HepG2 (cell line): ENCODE results near the gene ATP11C. TPM values are rescaled to one million over a fixed set of nuclear protein-coding genes. Genes with fewer than 3 reads are reported as not detected.

Experiments used
- ATAC-seq: fragments of 200-7000 bp; cut with Tn5 transposase; 3 replicates; pipeline ENCODE4 v1.9.1; 2020; ENCODE audit warnings: mild to moderate bottlenecking, moderate library complexity
- BruUV-seq: library from RNA; stranded (reverse); fragments of 400-500 nt; replicated peaks from 2 replicates; lab custom pipeline; 2021; lab: Mats Ljungman, UMichigan
- CTCF ChIA-PET: fragments of 300-600 bp; formaldehyde crosslinking; extraction: SDS; loops from one replicate; lab custom pipeline; 2021; ENCODE audit warnings: low total read pairs, inconsistent platforms, low intra/inter-chr PET ratio; lab: Yijun Ruan, JAX
- POLR2A ChIA-PET: fragments of 350-600 bp; sonication (Branson Sonifier 250); formaldehyde crosslinking; loops from one replicate; lab custom pipeline; 2020; ENCODE audit warnings: antibody characterized with exemption, inconsistent platforms; lab: Yijun Ruan, JAX
- DNase-seq: peaks from one replicate; pipeline ENCODE4 v3.0.0-alpha.2; 2015; ENCODE audit warnings: low spot score
- FAIRE-seq: peaks from 3 replicates; lab custom pipeline; 2011; peaks lifted over from hg19 to GRCh38; lab: Jason Lieb, UNC
- H2AFZ ChIP-seq: one replicate; pipeline ENCODE4 v1.6.1; 2011; ENCODE audit warnings: low read length, inconsistent platforms
- H3K27ac ChIP-seq: fragments of 300-600 bp; 3 replicates; pipeline ENCODE4 v1.8.0; 2011; ENCODE audit warnings: mixed run types, mild to moderate bottlenecking, mixed read lengths, low read length, inconsistent platforms; ENCODE audit not compliant: insufficient read depth; ENCODE audit errors: extremely low read length
- H3K27me3 ChIP-seq, 2 experiments: fragments of 200-600 bp in 1 of 2; 2 replicates in 1 of 2; 3 replicates in 1 of 2; pipeline versions ENCODE4 v1.6.0 to v1.8.0; 2011; ENCODE audit warnings: low read length in 2 of 2, mild to moderate bottlenecking in 2 of 2, moderate library complexity in 2 of 2, inconsistent platforms in 1 of 2; ENCODE audit not compliant: insufficient read depth in 2 of 2, control insufficient read depth in 1 of 2
- H3K36me3 ChIP-seq, 2 experiments: fragments of 200-600 bp in 1 of 2; replicated peaks in 1 of 2; 2 replicates in 1 of 2; 3 replicates in 1 of 2; pipeline versions ENCODE4 v1.5.1 to v1.8.0; 2011; ENCODE audit warnings: low read length in 2 of 2, inconsistent platforms in 1 of 2; ENCODE audit not compliant: insufficient read depth in 2 of 2, control insufficient read depth in 1 of 2
- H3K4me1 ChIP-seq: 2 replicates; pipeline ENCODE4 v1.5.1; 2012; ENCODE audit warnings: low read length, inconsistent platforms; ENCODE audit not compliant: insufficient read depth
- H3K4me2 ChIP-seq: 2 replicates; pipeline ENCODE4 v1.6.0; 2011; ENCODE audit warnings: low read depth, low read length, inconsistent platforms
- H3K4me3 ChIP-seq, 3 experiments: fragments of 200-600 bp in 1 of 3; sonication (generic), shearing (Covaris generic) in 1 of 3; replicated peaks in 1 of 3; 2 replicates each; pipeline ENCODE4 v1.5.1; 2011 to 2016; ENCODE audit warnings: low read length in 3 of 3, inconsistent platforms in 2 of 3, low read depth in 2 of 3, mild to moderate bottlenecking in 2 of 3, control low read depth in 1 of 3, mixed read lengths in 1 of 3; ENCODE audit not compliant: insufficient read depth in 1 of 3
- H3K79me2 ChIP-seq: one replicate; pipeline ENCODE4 v1.6.1; 2011; ENCODE audit warnings: low read length, inconsistent platforms; ENCODE audit not compliant: insufficient read depth
- H3K9ac ChIP-seq: 2 replicates; pipeline ENCODE4 v1.6.0; 2011; ENCODE audit warnings: mild to moderate bottlenecking, low read depth, low read length, inconsistent platforms; ENCODE audit not compliant: insufficient read depth
- H3K9me3 ChIP-seq: 2 replicates; pipeline ENCODE4 v1.5.1; 2012; ENCODE audit warnings: mild to moderate bottlenecking, low read length
- H4K20me1 ChIP-seq: 2 replicates; pipeline ENCODE4 v1.6.0; 2011; ENCODE audit warnings: inconsistent platforms, mild to moderate bottlenecking, low read length, moderate library complexity; ENCODE audit not compliant: insufficient read depth
- CBX2 ChIP-seq, 2 experiments: fragments of 200-600 bp in 1 of 2; sonication (generic); formaldehyde crosslinking in 1 of 2; IDR thresholded peaks; 2 replicates each; pipeline versions ENCODE4 v1.7.0 to v1.8.1; 2018 to 2022; ENCODE audit warnings: low read depth in 2 of 2, low read length in 1 of 2, mild to moderate bottlenecking in 1 of 2, missing genetic modification reagents in 1 of 2
- KAT7 ChIP-seq: IDR thresholded peaks from 2 replicates; pipeline ENCODE4 v1.6.1; 2018; ENCODE audit warnings: borderline replicate concordance, missing compliant biosample characterization
- LCORL ChIP-seq, 2 experiments: fragments of 450-650 bp in 1 of 2; sonication (generic) in 1 of 2; formaldehyde crosslinking in 1 of 2; IDR thresholded peaks; 2 replicates each; pipeline versions ENCODE4 v1.5.0 to v1.6.1; 2017 to 2020; ENCODE audit warnings: antibody characterized with exemption in 1 of 2, missing genetic modification reagents in 1 of 2
- MXD1 ChIP-seq: sonication (generic); formaldehyde crosslinking; IDR thresholded peaks from 2 replicates; pipeline ENCODE4 v1.4.0; 2020; ENCODE audit warnings: mild to moderate bottlenecking, missing genetic modification reagents
- NFE2L1 ChIP-seq: sonication (generic); formaldehyde crosslinking; IDR thresholded peaks from 2 replicates; pipeline ENCODE4 v1.4.0; 2020; ENCODE audit warnings: missing genetic modification reagents, mild to moderate bottlenecking, borderline replicate concordance
- TFAP4 ChIP-seq: sonication (generic); IDR thresholded peaks from 2 replicates; pipeline ENCODE4 v1.6.1; 2016; ENCODE audit warnings: low read depth, borderline replicate concordance
- THAP11 ChIP-seq: IDR thresholded peaks from 2 replicates; pipeline ENCODE4 v1.6.1; 2016; ENCODE audit warnings: missing biosample characterization, missing genetic modification reagents
- ZNF24 ChIP-seq: fragments of 450-650 bp; IDR thresholded peaks from 2 replicates; pipeline ENCODE4 v1.6.1; 2017; ENCODE audit warnings: antibody characterized with exemption, mild to moderate bottlenecking
- ZSCAN22 ChIP-seq: sonication (generic); formaldehyde crosslinking; IDR thresholded peaks from 2 replicates; pipeline ENCODE4 v1.4.0; 2020; ENCODE audit warnings: mild to moderate bottlenecking, missing genetic modification reagents
- WGBS: methylation state at CpG from one replicate; pipeline ENCODE4 v1.1.6; 2017; ENCODE audit warnings: low lambda C conversion rate; 5-methylcytosine and 5-hydroxymethylcytosine counted together
- in situ Hi-C: cut with HindIII; loops from 2 replicates; pipeline ENCODE4 v1.10.0; 2017; ENCODE audit warnings: low pct_unique_long_range_greater_than_20kb; ENCODE audit not compliant: extremely low pct_ligation_motif_present
- intact Hi-C: fragments of 100-400 bp; cut with micrococcal nuclease; formaldehyde crosslinking; loops from one replicate; pipeline ENCODE4 v1.10.0; 2022; ENCODE audit not compliant: unreplicated experiment
- polyA plus RNA-seq, 8 experiments: library from polyadenylated mRNA; depleted of rRNA in 3 of 8; stranded (reverse) in 7 of 8; unstranded in 1 of 8; fragments of >200 nt; fragmentation: Illumina TruSeq in 4 of 8; extraction: Trizol in 4 of 8; gene quantifications; 2 replicates each; pipeline versions ENCODE4 v1.2.1 to v1.2.3, GENCODE V29; 2011 to 2016; ENCODE audit warnings: low read depth in 4 of 8, missing spikeins in 1 of 8, mixed read lengths in 1 of 8; ENCODE audit not compliant: insufficient read depth in 1 of 8
- total RNA-seq, 5 experiments: library from RNA; depleted of rRNA; stranded (reverse); fragments of >200 nt; fragmentation: Illumina TruSeq; extraction: Trizol; gene quantifications; 2 replicates each; pipeline ENCODE4 v1.2.3, GENCODE V29; 2016; ENCODE audit warnings: low read depth in 1 of 5

ATP11C gene
- total and polyA plus RNA-seq, 2 of the 13 experiments (the other 11 are each of a cell fraction or from before 2014, with no cell fraction given) = 8.5 to 16.9 TPM

DNA sequence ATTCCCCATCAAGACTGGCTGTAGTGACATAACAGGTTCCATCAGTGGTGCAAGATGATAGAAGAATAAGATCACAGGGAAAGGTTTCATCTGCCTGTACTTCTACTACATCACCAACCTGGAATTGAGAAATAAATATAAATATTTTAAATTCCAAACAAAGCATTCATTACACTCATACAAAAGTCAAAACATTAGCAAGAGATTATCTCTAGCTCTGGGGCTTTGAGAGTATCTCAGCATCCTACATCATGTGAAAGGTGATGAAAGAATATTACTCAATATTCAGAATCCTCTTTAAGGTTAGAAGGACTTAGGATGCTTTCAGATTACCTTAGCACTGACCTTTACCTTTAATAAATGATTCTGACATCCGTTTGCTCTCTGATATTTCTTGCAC lies 128.4 kb downstream of the ATP11C start (continued):
- no peak for TF ChIP-seq MXD1 (CRISPR knock-in tag)
- TF ChIP-seq CBX2 (IDR thresholded peaks at IDR 0.05; ENCODE audit: low read depth, low read length) = no peak
- no peak for TF ChIP-seq CBX2 (CRISPR knock-in tag; IDR thresholded peaks at IDR 0.05; ENCODE audit: low read depth)
- TF ChIP-seq THAP11 (CRISPR knock-in tag) = no peak
- TF ChIP-seq TFAP4 = no peak
- TF ChIP-seq NFE2L1 (CRISPR knock-in tag) = no peak
- TF ChIP-seq ZSCAN22 = no peak
- TF ChIP-seq KAT7 (CRISPR knock-in tag) = no peak
- TF ChIP-seq ZNF24 = no peak

- FAIRE-seq = no peak
- H4K20me1 ChIP-seq = no peaks in the 10 kb centered on the region
- H2AFZ ChIP-seq = no peak overlapping the region
- H3K36me3 ChIP-seq = no peaks in the 10 kb centered on the region; a peak in 1 of 5 replicates
- H3K4me1 ChIP-seq = no peaks in the 10 kb centered on the region
- ATAC-seq = no peak
- no TSS peak for BruUV-seq
- DNase-seq = no peak
- ChIA-PET CTCF (no interaction called here), POLR2A (no interaction called here)
- no peak overlapping the region for H3K4me3 ChIP-seq
- intact Hi-C loops = no loop called here
- no peak overlapping the region for H3K27ac ChIP-seq
- in situ Hi-C loops = no loop called here
- no peak overlapping the region for H3K9ac ChIP-seq
- no peaks in the 10 kb centered on the region for H3K27me3 ChIP-seq
- no peaks in the 10 kb centered on the region for H3K79me2 ChIP-seq
- H3K9me3 ChIP-seq = no peaks in the 10 kb centered on the region
- WGBS = 95% methylated on average over 2 of the region's 2 CpGs
- no peak for TF ChIP-seq LCORL (IDR thresholded peaks at IDR 0.05)
- TF ChIP-seq LCORL (CRISPR knock-in tag; IDR thresholded peaks at IDR 0.05) = no peak
- H3K4me2 ChIP-seq = no peak overlapping the region
These were observed 129.6 kb downstream of the ATP11C start for GRCh38 chrX:139803224-139803623.
